Fibroblast of lung (primary cell): Measurements from ENCODE around the gene ST6GALNAC6. TPM values are rescaled to one million over a fixed set of nuclear protein-coding genes. Genes with fewer than 3 reads are reported as not detected.
A peak's percentile ranks its signal among the peaks of the same experiment; 100 is the strongest.

Experiments
- DNase-seq, 2 donors: peaks; one replicate each; pipeline versions ENCODE4 v3.0.0 to v3.0.0-alpha.2; 2010; ENCODE audit warnings: low read depth in 2 of 2
- H2AFZ ChIP-seq: 2 replicates; pipeline ENCODE4 v1.5.1; 2012; ENCODE audit warnings: low read length, control low read depth, inconsistent platforms
- H3K27ac ChIP-seq: 2 replicates; pipeline ENCODE4 v1.5.1; 2011; ENCODE audit warnings: low read length, control low read depth; ENCODE audit not compliant: insufficient read depth
- H3K27me3 ChIP-seq: 2 replicates; pipeline ENCODE4 v1.5.1; 2011; ENCODE audit warnings: mild to moderate bottlenecking, low read length; ENCODE audit not compliant: control insufficient read depth, insufficient read depth
- H3K36me3 ChIP-seq: 2 replicates; pipeline ENCODE4 v1.5.1; 2011; ENCODE audit warnings: low read length; ENCODE audit not compliant: control insufficient read depth, insufficient read depth
- H3K4me1 ChIP-seq: 2 replicates; pipeline ENCODE4 v1.5.1; 2011; ENCODE audit warnings: low read length; ENCODE audit not compliant: control insufficient read depth, insufficient read depth; ENCODE audit errors: extremely low read depth
- H3K4me2 ChIP-seq: 2 replicates; pipeline ENCODE4 v1.5.1; 2011; ENCODE audit warnings: low read length, control low read depth; ENCODE audit not compliant: insufficient read depth; ENCODE audit errors: extremely low read depth
- H3K4me3 ChIP-seq, 4 experiments: fragments of 200-600 bp in 1 of 4; sonication (generic) in 1 of 4; replicated peaks in 1 of 4; 2 replicates each; pipeline ENCODE4 v1.5.1; 2011 to 2016; ENCODE audit warnings: low read length in 4 of 4, low read depth in 3 of 4, mild to moderate bottlenecking in 3 of 4, control low read depth in 2 of 4, inconsistent platforms in 1 of 4, mixed read lengths in 1 of 4; ENCODE audit not compliant: insufficient read depth in 1 of 4; ENCODE audit errors: control extremely low read depth in 1 of 4
- H3K79me2 ChIP-seq: 2 replicates; pipeline ENCODE4 v1.5.1; 2012; ENCODE audit warnings: mild to moderate bottlenecking, low read length, inconsistent platforms; ENCODE audit not compliant: control insufficient read depth, insufficient read depth
- H3K9ac ChIP-seq: 2 replicates; pipeline ENCODE4 v1.5.1; 2011; ENCODE audit warnings: mild to moderate bottlenecking, low read length, control low read depth; ENCODE audit not compliant: insufficient read depth
- H3K9me3 ChIP-seq: 2 replicates; pipeline ENCODE4 v1.5.1; 2012; ENCODE audit warnings: low read depth, low read length; ENCODE audit not compliant: control insufficient read depth, insufficient read depth
- H4K20me1 ChIP-seq: 2 replicates; pipeline ENCODE4 v1.5.1; 2011; ENCODE audit warnings: low read length; ENCODE audit not compliant: control insufficient read depth, insufficient read depth; ENCODE audit errors: extremely low read depth
- EZH2 ChIP-seq: IDR thresholded peaks from 2 replicates; pipeline ENCODE4 v1.5.1; 2012; ENCODE audit warnings: low read length, control low read depth, mild to moderate bottlenecking; ENCODE audit errors: missing control alignments
- polyA plus RNA-seq, 2 donors: library from polyadenylated mRNA; depleted of rRNA in 1 of 2; stranded (reverse) in 1 of 2; unstranded in 1 of 2; fragments of >200 nt; gene quantifications; 2 replicates each; pipeline ENCODE4 v1.2.1, GENCODE V29; 2011 to 2012; ENCODE audit warnings: missing spikeins in 1 of 2
- total RNA-seq: library from RNA; depleted of rRNA; stranded (reverse); fragments of >200 nt; gene quantifications from 2 replicates; pipeline ENCODE4 v1.2.1, GENCODE V29; 2014
- TF ChIP-seq, protein P1 (sequence below), 2 donors: IDR thresholded peaks in 1 of 2; conservative IDR thresholded peaks in 1 of 2; 1 replicate in 1 of 2; 2 replicates in 1 of 2; pipeline ENCODE4 v1.5.1; 2011 to 2012; ENCODE audit warnings: low read length in 2 of 2, control low read depth in 1 of 2, inconsistent platforms in 1 of 2, low read depth in 1 of 2, mild to moderate bottlenecking in 1 of 2

Gene ST6GALNAC6
- total and polyA plus RNA-seq, 2 donors (not counting 1 experiment from before 2014, with no cell fraction given), result 56.0 to 69.5 TPM

DNA sequence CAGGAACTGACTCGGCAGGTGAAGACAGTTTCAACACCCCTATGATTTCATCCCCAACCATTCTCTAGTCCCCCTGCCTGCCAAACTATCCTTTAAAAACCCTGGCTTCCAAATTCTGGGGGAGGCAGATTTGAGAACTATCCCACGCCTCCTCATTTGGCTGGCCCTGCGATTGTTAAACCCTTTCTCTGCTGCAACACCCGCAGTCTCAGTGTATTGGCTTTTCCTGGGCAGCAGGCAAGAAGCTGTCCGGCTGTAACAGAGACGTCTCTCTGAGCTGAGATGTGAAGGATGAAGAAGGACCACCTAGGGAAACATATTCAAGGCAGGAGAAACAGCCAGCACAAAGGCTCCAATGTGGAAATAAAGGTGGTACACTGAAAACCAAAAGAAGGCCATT, 6.6 kb downstream of the ST6GALNAC6 start:
- H2AFZ ChIP-seq, result no peak overlapping the region
- H4K20me1 ChIP-seq, result no peaks in the 10 kb centered on the region
- no peak overlapping the region for H3K9ac ChIP-seq
- DNase-seq, result no peak
- no peak overlapping the region for H3K27ac ChIP-seq
- H3K27me3 ChIP-seq, result no peaks in the 10 kb centered on the region
- H3K9me3 ChIP-seq, result no peaks in the 10 kb centered on the region
- H3K79me2 ChIP-seq, result peaks cover 13% of the 10 kb centered on the region
- H3K4me3 ChIP-seq, result no peak overlapping the region
- H3K4me2 ChIP-seq, result no peak overlapping the region
- H3K4me1 ChIP-seq, result peaks cover 10% of the 10 kb centered on the region
- H3K36me3 ChIP-seq, result peaks cover 46% of the 10 kb centered on the region
- no peak for TF ChIP-seq EZH2
- TF ChIP-seq, protein P1, sequence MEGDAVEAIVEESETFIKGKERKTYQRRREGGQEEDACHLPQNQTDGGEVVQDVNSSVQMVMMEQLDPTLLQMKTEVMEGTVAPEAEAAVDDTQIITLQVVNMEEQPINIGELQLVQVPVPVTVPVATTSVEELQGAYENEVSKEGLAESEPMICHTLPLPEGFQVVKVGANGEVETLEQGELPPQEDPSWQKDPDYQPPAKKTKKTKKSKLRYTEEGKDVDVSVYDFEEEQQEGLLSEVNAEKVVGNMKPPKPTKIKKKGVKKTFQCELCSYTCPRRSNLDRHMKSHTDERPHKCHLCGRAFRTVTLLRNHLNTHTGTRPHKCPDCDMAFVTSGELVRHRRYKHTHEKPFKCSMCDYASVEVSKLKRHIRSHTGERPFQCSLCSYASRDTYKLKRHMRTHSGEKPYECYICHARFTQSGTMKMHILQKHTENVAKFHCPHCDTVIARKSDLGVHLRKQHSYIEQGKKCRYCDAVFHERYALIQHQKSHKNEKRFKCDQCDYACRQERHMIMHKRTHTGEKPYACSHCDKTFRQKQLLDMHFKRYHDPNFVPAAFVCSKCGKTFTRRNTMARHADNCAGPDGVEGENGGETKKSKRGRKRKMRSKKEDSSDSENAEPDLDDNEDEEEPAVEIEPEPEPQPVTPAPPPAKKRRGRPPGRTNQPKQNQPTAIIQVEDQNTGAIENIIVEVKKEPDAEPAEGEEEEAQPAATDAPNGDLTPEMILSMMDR (conservative IDR thresholded peaks at IDR 0.05 in 1 of 2, IDR thresholded peaks at IDR 0.05 in 1 of 2; ENCODE audit: low read depth in 1 of 2, low read length in 2 of 2), result no peak

DNA sequence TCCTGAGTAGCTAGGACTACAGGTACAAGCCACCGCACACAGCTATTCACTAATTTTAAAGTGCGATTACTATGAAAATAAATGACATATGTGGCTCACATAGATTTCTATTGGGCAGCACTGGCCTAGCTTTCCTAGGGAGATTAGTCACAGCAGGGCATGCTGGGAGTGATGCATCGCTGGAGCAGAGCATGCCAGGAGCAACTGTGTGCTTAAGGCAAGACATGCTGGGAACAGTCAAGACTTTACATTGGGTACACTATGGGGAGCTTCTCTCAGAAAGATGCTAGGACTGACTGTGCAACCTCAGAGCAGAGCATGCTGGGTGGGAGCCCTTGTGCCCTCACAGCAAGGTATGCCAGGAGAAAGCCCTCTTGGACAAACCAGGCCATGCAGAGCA, 9.3 kb downstream of the ST6GALNAC6 start:
- no peak for DNase-seq
- no peak overlapping the region for H2AFZ ChIP-seq

DNA sequence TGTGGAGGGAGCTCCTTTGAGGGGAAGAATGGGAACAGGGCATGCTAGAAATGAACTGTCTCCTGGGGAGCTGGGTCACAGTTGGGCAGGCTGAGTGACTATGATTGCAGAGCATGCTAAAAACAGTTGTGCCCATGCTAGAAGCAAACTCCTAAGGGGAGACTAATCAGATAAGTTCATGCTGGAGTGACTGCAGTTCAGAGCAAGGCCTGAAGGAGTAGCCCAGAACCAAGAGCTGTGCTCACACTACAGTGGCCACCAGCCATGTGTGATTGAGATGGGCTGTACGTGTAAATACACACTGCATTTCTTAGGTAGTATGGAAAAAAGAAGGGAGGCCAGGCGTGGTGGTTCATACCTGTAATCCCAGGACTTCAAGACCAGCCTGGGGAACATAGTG, 11.6 kb downstream of the ST6GALNAC6 start:
- Histone ChIP-seq H3K4me3 (no peak overlapping the region), H3K27ac (no peak overlapping the region)

More for the DNA sequence above, 9.3 kb downstream of the ST6GALNAC6 start:
- no peak for TF ChIP-seq EZH2
- TF ChIP-seq, protein P1 (conservative IDR thresholded peaks at IDR 0.05 in 1 of 2, IDR thresholded peaks at IDR 0.05 in 1 of 2; ENCODE audit: low read depth in 1 of 2, low read length in 2 of 2), result no peak
- Histone ChIP-seq H3K9ac (no peak overlapping the region), H4K20me1 (no peaks in the 10 kb centered on the region), H3K4me1 (no peaks in the 10 kb centered on the region), H3K27ac (no peak overlapping the region), H3K9me3 (no peaks in the 10 kb centered on the region), H3K36me3 (peaks cover 43% of the 10 kb centered on the region), H3K4me3 (no peak overlapping the region), H3K4me2 (no peak overlapping the region), H3K79me2 (no peaks in the 10 kb centered on the region), H3K27me3 (no peaks in the 10 kb centered on the region)

More for the DNA sequence above, 11.6 kb downstream of the ST6GALNAC6 start:
- TF ChIP-seq EZH2, result no peak
- TF ChIP-seq, protein P1 (conservative IDR thresholded peaks at IDR 0.05 in 1 of 2, IDR thresholded peaks at IDR 0.05 in 1 of 2; ENCODE audit: low read depth in 1 of 2, low read length in 2 of 2), result peak in 1 of 2 donors; percentile 25
- H3K79me2 ChIP-seq, result no peaks in the 10 kb centered on the region
- H3K36me3 ChIP-seq, result peaks cover 31% of the 10 kb centered on the region
- no peaks in the 10 kb centered on the region for H3K9me3 ChIP-seq
- no peak overlapping the region for H2AFZ ChIP-seq
- no peak overlapping the region for H3K9ac ChIP-seq
- no peak for DNase-seq
- no peaks in the 10 kb centered on the region for H3K4me1 ChIP-seq
- no peaks in the 10 kb centered on the region for H4K20me1 ChIP-seq
- no peak overlapping the region for H3K4me2 ChIP-seq
- H3K27me3 ChIP-seq, result no peaks in the 10 kb centered on the region
